ENCODE data around the gene CA9. TPM values are rescaled to one million over a fixed set of nuclear protein-coding genes. Genes with fewer than 3 reads are reported as not detected.

CA9 gene
- polyA plus RNA-seq, 3 donors = not detected

DNA sequence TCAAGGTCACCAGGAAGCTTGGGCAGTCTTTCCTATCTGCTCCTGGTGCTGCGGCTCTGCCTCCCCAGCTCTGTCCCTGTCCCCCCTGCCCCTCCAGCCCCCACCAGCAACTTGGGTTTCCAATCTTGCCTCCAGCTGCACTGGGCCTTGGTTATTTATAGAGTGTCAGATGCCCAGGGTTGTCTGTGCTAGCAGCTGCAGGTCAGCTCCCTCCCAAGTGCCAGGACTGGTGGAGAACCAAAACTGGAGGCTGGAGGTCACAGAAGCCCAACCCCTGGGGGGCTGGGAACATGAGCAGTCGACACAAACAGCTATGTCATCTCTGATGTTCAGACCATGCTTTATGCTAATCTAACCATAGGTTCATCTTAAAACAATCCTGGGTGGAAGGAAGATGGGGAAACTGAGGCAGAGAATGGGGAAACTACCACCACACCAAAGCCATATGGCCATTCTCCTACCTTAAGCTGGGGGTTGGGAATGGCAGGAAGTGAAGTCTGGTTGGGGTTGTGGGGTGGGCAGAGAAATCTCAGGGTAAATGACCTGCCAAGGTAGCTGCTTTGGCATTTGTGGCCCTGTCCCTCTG, 14.3 kb downstream of the CA9 start:
- H3K4me1 ChIP-seq (ENCODE audit: control insufficient read depth in 1 of 2, insufficient read depth in 2 of 2, low read length in 2 of 2) = peaks cover 14 to 21% of the 10 kb centered on the region in 2 donors
- no peak overlapping the region for H3K27ac ChIP-seq (ENCODE audit: low read depth in 1 of 2, low read length in 2 of 2)
- no peaks in the 10 kb centered on the region for H3K79me2 ChIP-seq (ENCODE audit: insufficient read depth, low read length)
- H3K9me3 Mint-ChIP-seq = peaks cover 0 to 3% (median 0%) of the 10 kb centered on the region in 7 donors
- no peak overlapping the region for H3K27ac Mint-ChIP-seq
- H3K4me3 Mint-ChIP-seq = no peak overlapping the region
- TF ChIP-seq, protein P1, sequence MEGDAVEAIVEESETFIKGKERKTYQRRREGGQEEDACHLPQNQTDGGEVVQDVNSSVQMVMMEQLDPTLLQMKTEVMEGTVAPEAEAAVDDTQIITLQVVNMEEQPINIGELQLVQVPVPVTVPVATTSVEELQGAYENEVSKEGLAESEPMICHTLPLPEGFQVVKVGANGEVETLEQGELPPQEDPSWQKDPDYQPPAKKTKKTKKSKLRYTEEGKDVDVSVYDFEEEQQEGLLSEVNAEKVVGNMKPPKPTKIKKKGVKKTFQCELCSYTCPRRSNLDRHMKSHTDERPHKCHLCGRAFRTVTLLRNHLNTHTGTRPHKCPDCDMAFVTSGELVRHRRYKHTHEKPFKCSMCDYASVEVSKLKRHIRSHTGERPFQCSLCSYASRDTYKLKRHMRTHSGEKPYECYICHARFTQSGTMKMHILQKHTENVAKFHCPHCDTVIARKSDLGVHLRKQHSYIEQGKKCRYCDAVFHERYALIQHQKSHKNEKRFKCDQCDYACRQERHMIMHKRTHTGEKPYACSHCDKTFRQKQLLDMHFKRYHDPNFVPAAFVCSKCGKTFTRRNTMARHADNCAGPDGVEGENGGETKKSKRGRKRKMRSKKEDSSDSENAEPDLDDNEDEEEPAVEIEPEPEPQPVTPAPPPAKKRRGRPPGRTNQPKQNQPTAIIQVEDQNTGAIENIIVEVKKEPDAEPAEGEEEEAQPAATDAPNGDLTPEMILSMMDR (IDR thresholded peaks at IDR 0.05) = no peak
- DNase-seq = no peak
- H3K4me2 ChIP-seq (replicated peaks; ENCODE audit: extremely low read depth, low read length, poor library complexity, severe bottlenecking) = no peak overlapping the region
- H3K4me1 Mint-ChIP-seq = peaks cover 10% of the 10 kb centered on the region
- H3K27me3 Mint-ChIP-seq (ENCODE audit: low read depth in 3 of 3) = peaks cover 4 to 24% (median 6%) of the 10 kb centered on the region in 3 donors
- no peak overlapping the region for H2AFZ ChIP-seq (ENCODE audit: insufficient read depth, low read depth, low read length, poor library complexity, severe bottlenecking)
- 100% methylated on average over 1 of the region's 2 CpGs for WGBS (ENCODE audit: insufficient coverage)
- no peaks in the 10 kb centered on the region for H3K36me3 ChIP-seq (replicated peaks in 1 of 2; ENCODE audit: control insufficient read depth in 1 of 2, insufficient read depth in 2 of 2, low read length in 2 of 2)
- no peaks in the 10 kb centered on the region for H4K20me1 ChIP-seq (ENCODE audit: insufficient read depth, low read length)
- no peak overlapping the region for H3K4me3 ChIP-seq (replicated peaks in 1 of 3; ENCODE audit: low read depth in 2 of 3, low read length in 3 of 3)
- no peak overlapping the region for H3K9ac ChIP-seq (ENCODE audit: insufficient read depth, low read length, poor library complexity, severe bottlenecking)
- H3K27me3 ChIP-seq (ENCODE audit: control insufficient read depth in 2 of 2, insufficient read depth in 2 of 2, low read length in 2 of 2) = peaks cover 0 to 15% of the 10 kb centered on the region in 2 donors
- intact Hi-C loops (cut with micrococcal nuclease) = no loop called here
- no peaks in the 10 kb centered on the region for H3K36me3 Mint-ChIP-seq
- no peaks in the 10 kb centered on the region for H3K9me3 ChIP-seq (replicated peaks in 1 of 2; ENCODE audit: control insufficient read depth in 1 of 2, insufficient read depth in 1 of 2, low read length in 2 of 2)

DNA sequence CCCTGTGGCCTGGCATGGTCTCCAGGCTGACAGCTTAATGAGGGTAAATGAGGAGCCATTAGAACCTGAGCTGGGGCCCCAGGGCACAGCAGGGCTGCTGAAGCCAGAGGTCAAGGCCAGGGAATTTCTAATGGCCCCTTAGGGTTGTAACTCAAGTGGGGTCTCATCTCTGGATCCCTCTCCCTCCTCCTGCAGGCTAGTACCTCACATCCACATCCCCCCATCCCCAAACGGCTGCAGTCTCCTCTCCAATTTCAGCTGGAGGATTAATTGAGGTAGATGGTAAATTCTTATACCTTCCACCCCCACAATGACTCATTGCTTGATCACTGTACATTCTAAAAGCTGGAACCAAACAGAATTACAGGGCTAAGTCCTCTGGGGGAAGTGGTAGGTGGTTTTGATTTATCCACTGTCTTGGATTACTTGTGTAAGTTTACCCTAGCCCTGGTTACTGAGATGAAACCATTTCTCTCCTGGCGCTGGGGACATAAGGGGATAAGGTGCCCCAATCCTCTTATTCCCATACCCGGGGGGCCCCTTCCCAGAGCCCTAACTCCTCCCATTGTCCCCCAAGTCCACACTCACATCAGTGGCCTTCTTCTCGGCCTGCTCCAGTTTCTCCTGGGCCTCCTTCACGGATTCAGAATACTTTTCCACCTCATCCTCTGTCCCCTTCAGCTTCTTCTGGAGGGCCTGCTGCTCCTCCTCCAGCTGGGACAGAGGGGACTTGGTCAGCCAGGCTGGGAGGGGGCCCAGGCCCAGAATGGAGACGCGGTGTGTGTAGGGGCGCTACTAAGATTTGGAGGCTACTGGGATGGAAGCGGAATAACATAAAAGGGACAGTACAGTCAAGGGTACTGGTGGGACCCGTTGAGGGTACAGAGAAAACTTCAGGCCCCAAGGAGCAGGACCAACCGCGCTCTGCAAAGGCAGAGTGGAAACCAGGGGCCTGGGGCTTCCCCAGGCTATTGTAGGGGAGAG, 15.1 kb downstream of the CA9 start:
- Histone ChIP-seq H2AFZ (ENCODE audit: insufficient read depth, low read depth, low read length, poor library complexity, severe bottlenecking) (no peak overlapping the region), H3K4me3 (replicated peaks in 1 of 3; ENCODE audit: low read depth in 2 of 3, low read length in 3 of 3) (no peak overlapping the region), H3K4me1 (ENCODE audit: control insufficient read depth in 1 of 2, insufficient read depth in 2 of 2, low read length in 2 of 2) (peaks cover 14 to 21% of the 10 kb centered on the region in 2 donors), H3K79me2 (ENCODE audit: insufficient read depth, low read length) (no peaks in the 10 kb centered on the region), H3K9ac (ENCODE audit: insufficient read depth, low read length, poor library complexity, severe bottlenecking) (no peak overlapping the region), H3K9me3 (replicated peaks in 1 of 2; ENCODE audit: control insufficient read depth in 1 of 2, insufficient read depth in 1 of 2, low read length in 2 of 2) (no peaks in the 10 kb centered on the region), H3K4me2 (replicated peaks; ENCODE audit: extremely low read depth, low read length, poor library complexity, severe bottlenecking) (no peak overlapping the region), H3K27ac (ENCODE audit: low read depth in 1 of 2, low read length in 2 of 2) (no peak overlapping the region), H3K27me3 (ENCODE audit: control insufficient read depth in 2 of 2, insufficient read depth in 2 of 2, low read length in 2 of 2) (peaks cover 0 to 15% of the 10 kb centered on the region in 2 donors), H4K20me1 (ENCODE audit: insufficient read depth, low read length) (no peaks in the 10 kb centered on the region), H3K36me3 (replicated peaks in 1 of 2; ENCODE audit: control insufficient read depth in 1 of 2, insufficient read depth in 2 of 2, low read length in 2 of 2) (no peaks in the 10 kb centered on the region)
- Mint-ChIP-seq H3K27ac (peak overlapping the region in 1 of 7 donors; percentile 33), H3K4me1 (peaks cover 10% of the 10 kb centered on the region), H3K4me3 (peak overlapping the region; percentile 69 to 70), H3K36me3 (no peaks in the 10 kb centered on the region), H3K27me3 (ENCODE audit: low read depth in 3 of 3) (peaks cover 4 to 25% (median 6%) of the 10 kb centered on the region in 3 donors), H3K9me3 (peaks cover 0 to 3% (median 0%) of the 10 kb centered on the region in 7 donors)
- TF ChIP-seq, protein P1 (IDR thresholded peaks at IDR 0.05) = no peak
- intact Hi-C loops (cut with micrococcal nuclease) = no loop called here
- DNase-seq = no peak
- 96% methylated on average over 11 of the region's 12 CpGs for WGBS (ENCODE audit: insufficient coverage)

All from CD14-positive monocyte (primary cell).